GM23338 (cell line): ENCODE measurements around the gene GPATCH4. TPM values are rescaled to one million over a fixed set of nuclear protein-coding genes. Genes with fewer than 3 reads are reported as not detected.

ENCODE experiments used
- ATAC-seq: fragments of 200-7000 bp; cut with Tn5 transposase; 3 replicates; pipeline ENCODE4 v1.9.1; 2020
- DNase-seq: peaks from one replicate; pipeline ENCODE4 v3.0.0-alpha.2; 2015; ENCODE audit warnings: low spot score
- H2AFZ ChIP-seq: fragments of 200-600 bp; sonication (generic); 2 replicates; pipeline ENCODE4 v1.8.0; 2016; ENCODE audit warnings: antibody characterized with exemption, mild to moderate bottlenecking, moderate library complexity
- H3F3A ChIP-seq: fragments of 200-600 bp; sonication (generic); replicated peaks from 2 replicates; pipeline ENCODE4 v1.8.0; 2017; ENCODE audit warnings: antibody characterized with exemption, mixed run types, low read depth
- H3K27ac ChIP-seq: fragments of 200-600 bp; sonication (generic); 2 replicates; pipeline ENCODE4 v1.6.1; 2016; ENCODE audit warnings: low read depth
- H3K27me3 ChIP-seq: fragments of 200-600 bp; sonication (generic); 2 replicates; pipeline ENCODE4 v1.8.0; 2016; ENCODE audit warnings: mild to moderate bottlenecking, mixed run types, moderate library complexity; ENCODE audit not compliant: insufficient read depth
- H3K36me3 ChIP-seq: fragments of 200-600 bp; sonication (generic); 2 replicates; pipeline ENCODE4 v1.8.0; 2016; ENCODE audit warnings: mild to moderate bottlenecking; ENCODE audit not compliant: insufficient read depth
- H3K4me1 ChIP-seq: fragments of 200-600 bp; sonication (generic); 2 replicates; pipeline ENCODE4 v1.8.0; 2016; ENCODE audit warnings: mild to moderate bottlenecking, moderate library complexity; ENCODE audit not compliant: insufficient read depth
- H3K4me2 ChIP-seq: fragments of 200-600 bp; sonication (generic); 2 replicates; pipeline ENCODE4 v1.7.1; 2017; ENCODE audit warnings: mixed run types
- H3K4me3 ChIP-seq: fragments of 200-600 bp; sonication (generic); 2 replicates; pipeline ENCODE4 v1.6.1; 2016; ENCODE audit warnings: mixed run types
- H3K79me2 ChIP-seq: fragments of 200-600 bp; sonication (generic); replicated peaks from 2 replicates; pipeline ENCODE4 v1.8.0; 2017; ENCODE audit warnings: mild to moderate bottlenecking; ENCODE audit not compliant: insufficient read depth
- H3K9me2 ChIP-seq: fragments of 200-600 bp; sonication (generic); 2 replicates; pipeline ENCODE4 v1.8.0; 2017; ENCODE audit not compliant: insufficient read depth
- H4K20me1 ChIP-seq: fragments of 200-600 bp; sonication (generic); replicated peaks from 2 replicates; pipeline ENCODE4 v1.8.0; 2017; ENCODE audit warnings: mild to moderate bottlenecking; ENCODE audit not compliant: insufficient read depth
- H3K27ac Mint-ChIP-seq: 2 replicates; pipeline ENCODE4 v1.8.0; 2020; ENCODE audit warnings: inconsistent platforms, mild to moderate bottlenecking, moderate library complexity, mixed read lengths
- H3K27me3 Mint-ChIP-seq: 3 replicates; pipeline ENCODE4 v1.8.0; 2022; ENCODE audit warnings: low read depth, mild to moderate bottlenecking, moderate library complexity, mixed read lengths, inconsistent platforms; ENCODE audit not compliant: insufficient read depth, poor library complexity
- H3K36me3 Mint-ChIP-seq: 3 replicates; pipeline ENCODE4 v1.8.0; 2021; ENCODE audit warnings: low read depth, mild to moderate bottlenecking, inconsistent platforms, moderate library complexity, mixed read lengths
- H3K4me1 Mint-ChIP-seq: 3 replicates; pipeline ENCODE4 v1.8.0; 2020; ENCODE audit warnings: mild to moderate bottlenecking, inconsistent platforms, mixed read lengths
- H3K4me3 Mint-ChIP-seq: 3 replicates; pipeline ENCODE4 v1.8.0; 2021; ENCODE audit warnings: moderate library complexity, mild to moderate bottlenecking, inconsistent platforms, mixed read lengths
- H3K9me3 Mint-ChIP-seq: 3 replicates; pipeline ENCODE4 v1.8.0; 2020; ENCODE audit warnings: moderate library complexity, mild to moderate bottlenecking, inconsistent platforms, mixed read lengths
- CREB1 ChIP-seq: fragments of 250-450 bp; sonication (Bioruptor Pico); IDR thresholded peaks from 2 replicates; pipeline ENCODE4 v1.5.0; 2020; ENCODE audit warnings: low read depth, mild to moderate bottlenecking, moderate library complexity
- EZH2 ChIP-seq: fragments of 200-600 bp; sonication (generic); IDR thresholded peaks from one replicate; pipeline ENCODE4 v1.8.0; 2017; ENCODE audit warnings: antibody characterized with exemption, mild to moderate bottlenecking, low read depth; ENCODE audit not compliant: unreplicated experiment
- EZH2phosphoT487 ChIP-seq: fragments of 200-600 bp; sonication (generic); IDR thresholded peaks from one replicate; pipeline ENCODE4 v1.8.1; 2018; ENCODE audit warnings: antibody characterized with exemption; ENCODE audit not compliant: unreplicated experiment
- JUNB ChIP-seq: IDR thresholded peaks from one replicate; pipeline ENCODE4 v1.6.1; 2016; ENCODE audit warnings: antibody characterized with exemption; ENCODE audit not compliant: unreplicated experiment
- NANOG ChIP-seq: IDR thresholded peaks from 2 replicates; pipeline ENCODE4 v1.6.1; 2016; ENCODE audit warnings: antibody characterized with exemption, borderline replicate concordance
- POLR2AphosphoS5 ChIP-seq: IDR thresholded peaks from 2 replicates; pipeline ENCODE4 v1.6.1; 2016; ENCODE audit warnings: antibody characterized with exemption, low read depth
- STAT1 ChIP-seq: IDR thresholded peaks from one replicate; pipeline ENCODE4 v1.6.1; 2016; ENCODE audit warnings: antibody characterized with exemption; ENCODE audit not compliant: unreplicated experiment
- ZNF114 ChIP-seq: fragments of 250-450 bp; sonication (Bioruptor Pico); IDR thresholded peaks from 2 replicates; pipeline ENCODE4 v1.5.0; 2020; ENCODE audit warnings: mild to moderate bottlenecking, moderate library complexity
- ZNF331 ChIP-seq: fragments of 250-450 bp; sonication (Bioruptor Pico); IDR thresholded peaks from 2 replicates; pipeline ENCODE4 v1.5.0; 2020; ENCODE audit warnings: low read depth, mild to moderate bottlenecking, moderate library complexity
- polyA plus RNA-seq: library from polyadenylated mRNA; unstranded; fragments of >200 nt; fragmentation: Nextera tagmentation; extraction: Ambion mirVana; gene quantifications from 2 replicates; pipeline ENCODE4 v1.2.1, GENCODE V29; 2016
- total RNA-seq: library from RNA; depleted of rRNA; stranded (reverse); fragments of >200 nt; shearing (Covaris generic); gene quantifications from 2 replicates; pipeline ENCODE4 v1.2.3, GENCODE V29; 2014
- TF ChIP-seq, protein P1 (sequence below), 2 experiments: fragments of 200-600 bp in 1 of 2; sonication (generic) in 1 of 2; conservative IDR thresholded peaks; 2 replicates each; pipeline versions ENCODE4 v1.5.1 to v1.6.1; 2016 to 2017; ENCODE audit warnings: antibody characterized with exemption in 2 of 2, low read depth in 2 of 2, mild to moderate bottlenecking in 2 of 2, moderate library complexity in 1 of 2
- TF ChIP-seq, protein P2 (sequence below): IDR thresholded peaks from one replicate; pipeline ENCODE4 v1.6.1; 2018; ENCODE audit warnings: antibody characterized with exemption; ENCODE audit not compliant: unreplicated experiment
- TF ChIP-seq, protein P3 (sequence below): IDR thresholded peaks from 2 replicates; pipeline ENCODE4 v1.6.1; 2016; ENCODE audit warnings: antibody characterized with exemption
- TF ChIP-seq, protein P4 (sequence below): fragments of 250-450 bp; sonication (Bioruptor Pico); IDR thresholded peaks from 2 replicates; pipeline ENCODE4 v1.5.0; 2020; ENCODE audit warnings: mild to moderate bottlenecking, moderate library complexity

GPATCH4 gene
- total and polyA plus RNA-seq, 2 experiments from 2014 or later, result 58.9 to 187 TPM

- H3K9me3 Mint-ChIP-seq, result no peaks in the 10 kb centered on the region
- no peak overlapping the region for H3K27ac Mint-ChIP-seq
These were observed 45.6 kb downstream of the GPATCH4 start for GRCh38 chr1:156555715-156556114.

More at GRCh38 chr1:156555715-156556114, 45.6 kb downstream of the GPATCH4 start:
- ATAC-seq (no peak), DNase-seq (no peak)
- TF ChIP-seq JUNB, result no peak
- TF ChIP-seq, protein P1, sequence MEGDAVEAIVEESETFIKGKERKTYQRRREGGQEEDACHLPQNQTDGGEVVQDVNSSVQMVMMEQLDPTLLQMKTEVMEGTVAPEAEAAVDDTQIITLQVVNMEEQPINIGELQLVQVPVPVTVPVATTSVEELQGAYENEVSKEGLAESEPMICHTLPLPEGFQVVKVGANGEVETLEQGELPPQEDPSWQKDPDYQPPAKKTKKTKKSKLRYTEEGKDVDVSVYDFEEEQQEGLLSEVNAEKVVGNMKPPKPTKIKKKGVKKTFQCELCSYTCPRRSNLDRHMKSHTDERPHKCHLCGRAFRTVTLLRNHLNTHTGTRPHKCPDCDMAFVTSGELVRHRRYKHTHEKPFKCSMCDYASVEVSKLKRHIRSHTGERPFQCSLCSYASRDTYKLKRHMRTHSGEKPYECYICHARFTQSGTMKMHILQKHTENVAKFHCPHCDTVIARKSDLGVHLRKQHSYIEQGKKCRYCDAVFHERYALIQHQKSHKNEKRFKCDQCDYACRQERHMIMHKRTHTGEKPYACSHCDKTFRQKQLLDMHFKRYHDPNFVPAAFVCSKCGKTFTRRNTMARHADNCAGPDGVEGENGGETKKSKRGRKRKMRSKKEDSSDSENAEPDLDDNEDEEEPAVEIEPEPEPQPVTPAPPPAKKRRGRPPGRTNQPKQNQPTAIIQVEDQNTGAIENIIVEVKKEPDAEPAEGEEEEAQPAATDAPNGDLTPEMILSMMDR (conservative IDR thresholded peaks at IDR 0.05; ENCODE audit: low read depth in 2 of 2), result no peak
- TF ChIP-seq ZNF331, result no peak
- no peak for TF ChIP-seq POLR2AphosphoS5
- TF ChIP-seq, protein P2, sequence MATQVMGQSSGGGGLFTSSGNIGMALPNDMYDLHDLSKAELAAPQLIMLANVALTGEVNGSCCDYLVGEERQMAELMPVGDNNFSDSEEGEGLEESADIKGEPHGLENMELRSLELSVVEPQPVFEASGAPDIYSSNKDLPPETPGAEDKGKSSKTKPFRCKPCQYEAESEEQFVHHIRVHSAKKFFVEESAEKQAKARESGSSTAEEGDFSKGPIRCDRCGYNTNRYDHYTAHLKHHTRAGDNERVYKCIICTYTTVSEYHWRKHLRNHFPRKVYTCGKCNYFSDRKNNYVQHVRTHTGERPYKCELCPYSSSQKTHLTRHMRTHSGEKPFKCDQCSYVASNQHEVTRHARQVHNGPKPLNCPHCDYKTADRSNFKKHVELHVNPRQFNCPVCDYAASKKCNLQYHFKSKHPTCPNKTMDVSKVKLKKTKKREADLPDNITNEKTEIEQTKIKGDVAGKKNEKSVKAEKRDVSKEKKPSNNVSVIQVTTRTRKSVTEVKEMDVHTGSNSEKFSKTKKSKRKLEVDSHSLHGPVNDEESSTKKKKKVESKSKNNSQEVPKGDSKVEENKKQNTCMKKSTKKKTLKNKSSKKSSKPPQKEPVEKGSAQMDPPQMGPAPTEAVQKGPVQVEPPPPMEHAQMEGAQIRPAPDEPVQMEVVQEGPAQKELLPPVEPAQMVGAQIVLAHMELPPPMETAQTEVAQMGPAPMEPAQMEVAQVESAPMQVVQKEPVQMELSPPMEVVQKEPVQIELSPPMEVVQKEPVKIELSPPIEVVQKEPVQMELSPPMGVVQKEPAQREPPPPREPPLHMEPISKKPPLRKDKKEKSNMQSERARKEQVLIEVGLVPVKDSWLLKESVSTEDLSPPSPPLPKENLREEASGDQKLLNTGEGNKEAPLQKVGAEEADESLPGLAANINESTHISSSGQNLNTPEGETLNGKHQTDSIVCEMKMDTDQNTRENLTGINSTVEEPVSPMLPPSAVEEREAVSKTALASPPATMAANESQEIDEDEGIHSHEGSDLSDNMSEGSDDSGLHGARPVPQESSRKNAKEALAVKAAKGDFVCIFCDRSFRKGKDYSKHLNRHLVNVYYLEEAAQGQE, result no peak
- no peak for TF ChIP-seq EZH2
- no peak for TF ChIP-seq STAT1
- TF ChIP-seq, protein P3, sequence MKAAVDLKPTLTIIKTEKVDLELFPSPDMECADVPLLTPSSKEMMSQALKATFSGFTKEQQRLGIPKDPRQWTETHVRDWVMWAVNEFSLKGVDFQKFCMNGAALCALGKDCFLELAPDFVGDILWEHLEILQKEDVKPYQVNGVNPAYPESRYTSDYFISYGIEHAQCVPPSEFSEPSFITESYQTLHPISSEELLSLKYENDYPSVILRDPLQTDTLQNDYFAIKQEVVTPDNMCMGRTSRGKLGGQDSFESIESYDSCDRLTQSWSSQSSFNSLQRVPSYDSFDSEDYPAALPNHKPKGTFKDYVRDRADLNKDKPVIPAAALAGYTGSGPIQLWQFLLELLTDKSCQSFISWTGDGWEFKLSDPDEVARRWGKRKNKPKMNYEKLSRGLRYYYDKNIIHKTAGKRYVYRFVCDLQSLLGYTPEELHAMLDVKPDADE, result no peak
- no peak for TF ChIP-seq CREB1 (CRISPR knock-in tag)
- TF ChIP-seq, protein P4, sequence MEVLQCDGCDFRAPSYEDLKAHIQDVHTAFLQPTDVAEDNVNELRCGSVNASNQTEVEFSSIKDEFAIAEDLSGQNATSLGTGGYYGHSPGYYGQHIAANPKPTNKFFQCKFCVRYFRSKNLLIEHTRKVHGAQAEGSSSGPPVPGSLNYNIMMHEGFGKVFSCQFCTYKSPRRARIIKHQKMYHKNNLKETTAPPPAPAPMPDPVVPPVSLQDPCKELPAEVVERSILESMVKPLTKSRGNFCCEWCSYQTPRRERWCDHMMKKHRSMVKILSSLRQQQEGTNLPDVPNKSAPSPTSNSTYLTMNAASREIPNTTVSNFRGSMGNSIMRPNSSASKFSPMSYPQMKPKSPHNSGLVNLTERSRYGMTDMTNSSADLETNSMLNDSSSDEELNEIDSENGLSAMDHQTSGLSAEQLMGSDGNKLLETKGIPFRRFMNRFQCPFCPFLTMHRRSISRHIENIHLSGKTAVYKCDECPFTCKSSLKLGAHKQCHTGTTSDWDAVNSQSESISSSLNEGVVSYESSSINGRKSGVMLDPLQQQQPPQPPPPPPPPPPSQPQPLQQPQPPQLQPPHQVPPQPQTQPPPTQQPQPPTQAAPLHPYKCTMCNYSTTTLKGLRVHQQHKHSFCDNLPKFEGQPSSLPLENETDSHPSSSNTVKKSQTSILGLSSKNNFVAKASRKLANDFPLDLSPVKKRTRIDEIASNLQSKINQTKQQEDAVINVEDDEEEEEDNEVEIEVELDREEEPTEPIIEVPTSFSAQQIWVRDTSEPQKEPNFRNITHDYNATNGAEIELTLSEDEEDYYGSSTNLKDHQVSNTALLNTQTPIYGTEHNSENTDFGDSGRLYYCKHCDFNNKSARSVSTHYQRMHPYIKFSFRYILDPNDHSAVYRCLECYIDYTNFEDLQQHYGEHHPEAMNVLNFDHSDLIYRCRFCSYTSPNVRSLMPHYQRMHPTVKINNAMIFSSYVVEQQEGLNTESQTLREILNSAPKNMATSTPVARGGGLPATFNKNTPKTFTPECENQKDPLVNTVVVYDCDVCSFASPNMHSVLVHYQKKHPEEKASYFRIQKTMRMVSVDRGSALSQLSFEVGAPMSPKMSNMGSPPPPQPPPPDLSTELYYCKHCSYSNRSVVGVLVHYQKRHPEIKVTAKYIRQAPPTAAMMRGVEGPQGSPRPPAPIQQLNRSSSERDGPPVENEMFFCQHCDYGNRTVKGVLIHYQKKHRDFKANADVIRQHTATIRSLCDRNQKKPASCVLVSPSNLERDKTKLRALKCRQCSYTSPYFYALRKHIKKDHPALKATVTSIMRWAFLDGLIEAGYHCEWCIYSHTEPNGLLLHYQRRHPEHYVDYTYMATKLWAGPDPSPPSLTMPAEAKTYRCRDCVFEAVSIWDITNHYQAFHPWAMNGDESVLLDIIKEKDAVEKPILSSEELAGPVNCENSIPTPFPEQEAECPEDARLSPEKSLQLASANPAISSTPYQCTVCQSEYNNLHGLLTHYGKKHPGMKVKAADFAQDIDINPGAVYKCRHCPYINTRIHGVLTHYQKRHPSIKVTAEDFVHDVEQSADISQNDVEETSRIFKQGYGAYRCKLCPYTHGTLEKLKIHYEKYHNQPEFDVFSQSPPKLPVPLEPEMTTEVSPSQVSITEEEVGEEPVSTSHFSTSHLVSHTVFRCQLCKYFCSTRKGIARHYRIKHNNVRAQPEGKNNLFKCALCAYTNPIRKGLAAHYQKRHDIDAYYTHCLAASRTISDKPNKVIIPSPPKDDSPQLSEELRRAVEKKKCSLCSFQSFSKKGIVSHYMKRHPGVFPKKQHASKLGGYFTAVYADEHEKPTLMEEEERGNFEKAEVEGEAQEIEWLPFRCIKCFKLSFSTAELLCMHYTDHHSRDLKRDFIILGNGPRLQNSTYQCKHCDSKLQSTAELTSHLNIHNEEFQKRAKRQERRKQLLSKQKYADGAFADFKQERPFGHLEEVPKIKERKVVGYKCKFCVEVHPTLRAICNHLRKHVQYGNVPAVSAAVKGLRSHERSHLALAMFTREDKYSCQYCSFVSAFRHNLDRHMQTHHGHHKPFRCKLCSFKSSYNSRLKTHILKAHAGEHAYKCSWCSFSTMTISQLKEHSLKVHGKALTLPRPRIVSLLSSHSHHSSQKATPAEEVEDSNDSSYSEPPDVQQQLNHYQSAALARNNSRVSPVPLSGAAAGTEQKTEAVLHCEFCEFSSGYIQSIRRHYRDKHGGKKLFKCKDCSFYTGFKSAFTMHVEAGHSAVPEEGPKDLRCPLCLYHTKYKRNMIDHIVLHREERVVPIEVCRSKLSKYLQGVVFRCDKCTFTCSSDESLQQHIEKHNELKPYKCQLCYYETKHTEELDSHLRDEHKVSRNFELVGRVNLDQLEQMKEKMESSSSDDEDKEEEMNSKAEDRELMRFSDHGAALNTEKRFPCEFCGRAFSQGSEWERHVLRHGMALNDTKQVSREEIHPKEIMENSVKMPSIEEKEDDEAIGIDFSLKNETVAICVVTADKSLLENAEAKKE (CRISPR knock-in tag), result no peak
- TF ChIP-seq EZH2phosphoT487, result no peak
- no peak for TF ChIP-seq ZNF114 (CRISPR knock-in tag)
- no peak for TF ChIP-seq NANOG
- Histone ChIP-seq H3K27ac (no peak overlapping the region), H3K4me3 (no peak overlapping the region), H4K20me1 (no peaks in the 10 kb centered on the region), H3K4me1 (no peaks in the 10 kb centered on the region), H3K9me2 (no peaks in the 10 kb centered on the region), H3F3A (no peaks in the 10 kb centered on the region), H2AFZ (no peak overlapping the region), H3K36me3 (peaks cover 13% of the 10 kb centered on the region; the same call in 1 of the 2 replicates), H3K4me2 (no peak overlapping the region), H3K27me3 (no peaks in the 10 kb centered on the region), H3K79me2 (no peaks in the 10 kb centered on the region)
- peaks cover 2% of the 10 kb centered on the region for H3K27me3 Mint-ChIP-seq
- no peaks in the 10 kb centered on the region for H3K4me1 Mint-ChIP-seq
- peaks cover 26% of the 10 kb centered on the region for H3K36me3 Mint-ChIP-seq
- no peak overlapping the region for H3K4me3 Mint-ChIP-seq
